GM12878 (cell line): ENCODE measurements around the gene NOL4L. TPM values are rescaled to one million over a fixed set of nuclear protein-coding genes. Genes with fewer than 3 reads are reported as not detected.

ENCODE experiments used
- BRCA1 ChIP-seq: IDR thresholded peaks from 2 replicates; pipeline ENCODE4 v1.6.1; 2011; ENCODE audit warnings: low read depth, low read length, improper control_type of control experiment
- CHD1 ChIP-seq: IDR thresholded peaks from 2 replicates; pipeline ENCODE4 v1.6.1; 2012; ENCODE audit warnings: low read depth, low read length, improper control_type of control experiment
- CREB1 ChIP-seq: IDR thresholded peaks from 2 replicates; pipeline ENCODE4 v1.6.1; 2012; ENCODE audit warnings: low read depth, mild to moderate bottlenecking, inconsistent platforms
- DPF2 ChIP-seq: fragments of 450-650 bp; IDR thresholded peaks from 2 replicates; pipeline ENCODE4 v1.6.1; 2017; ENCODE audit warnings: mild to moderate bottlenecking
- E2F4 ChIP-seq: IDR thresholded peaks from 2 replicates; pipeline ENCODE4 v1.6.1; 2012; ENCODE audit warnings: low read depth, low read length, improper control_type of control experiment
- E2F8 ChIP-seq: fragments of 450-650 bp; IDR thresholded peaks from 2 replicates; pipeline ENCODE4 v1.6.1; 2018; ENCODE audit warnings: mild to moderate bottlenecking, low read depth, moderate library complexity; ENCODE audit not compliant: partially characterized antibody
- E4F1 ChIP-seq: fragments of 450-650 bp; IDR thresholded peaks from 2 replicates; pipeline ENCODE4 v1.6.1; 2018; ENCODE audit warnings: borderline replicate concordance, mild to moderate bottlenecking; ENCODE audit not compliant: partially characterized antibody
- EED ChIP-seq: sonication (generic); IDR thresholded peaks from 2 replicates; pipeline ENCODE4 v1.6.1; 2016; ENCODE audit warnings: antibody characterized with exemption, low read depth
- ESRRA ChIP-seq: IDR thresholded peaks from 2 replicates; pipeline ENCODE4 v1.6.1; 2012; ENCODE audit warnings: mild to moderate bottlenecking, low read length, improper control_type of control experiment
- FOXK2 ChIP-seq: fragments of 450-650 bp; IDR thresholded peaks from 2 replicates; pipeline ENCODE4 v1.6.1; 2017; ENCODE audit warnings: mild to moderate bottlenecking, moderate library complexity
- KDM1A ChIP-seq: fragments of 200-600 bp; sonication (generic); IDR thresholded peaks from 2 replicates; pipeline ENCODE4 v1.6.1; 2016; ENCODE audit warnings: borderline replicate concordance
- MAX ChIP-seq: IDR thresholded peaks from 2 replicates; pipeline ENCODE4 v1.6.1; 2012; ENCODE audit warnings: low read depth, low read length, improper control_type of control experiment
- NR2C1 ChIP-seq: fragments of 450-650 bp; IDR thresholded peaks from 2 replicates; pipeline ENCODE4 v1.6.1; 2017; ENCODE audit warnings: antibody characterized with exemption, mild to moderate bottlenecking, moderate library complexity
- NR2C2 ChIP-seq: IDR thresholded peaks from 2 replicates; pipeline ENCODE4 v1.6.1; 2011; ENCODE audit warnings: borderline replicate concordance, low read depth; ENCODE audit not compliant: control insufficient read depth, insufficient read length
- POLR2AphosphoS5 ChIP-seq: IDR thresholded peaks from 2 replicates; pipeline ENCODE4 v1.6.1; 2011; ENCODE audit warnings: mild to moderate bottlenecking, low read length, inconsistent platforms
- RAD21 ChIP-seq: IDR thresholded peaks from 2 replicates; pipeline ENCODE4 v1.6.1; 2011; ENCODE audit warnings: mild to moderate bottlenecking, low read depth, low read length, moderate library complexity; ENCODE audit not compliant: insufficient read depth
- RFX5 ChIP-seq: IDR thresholded peaks from 2 replicates; pipeline ENCODE4 v1.6.1; 2011; ENCODE audit warnings: low read depth, low read length, improper control_type of control experiment
- SKIL ChIP-seq: fragments of 450-650 bp; IDR thresholded peaks from 2 replicates; pipeline ENCODE4 v1.6.1; 2017; ENCODE audit warnings: mild to moderate bottlenecking, low read depth, inconsistent platforms; ENCODE audit not compliant: poor library complexity, severe bottlenecking
- SP1 ChIP-seq: IDR thresholded peaks from one replicate; pipeline ENCODE4 v1.6.1; 2011; ENCODE audit warnings: low read depth, low read length
- TCF3 ChIP-seq: IDR thresholded peaks from 2 replicates; pipeline ENCODE4 v1.6.1; 2012; ENCODE audit warnings: low read depth, mild to moderate bottlenecking, low read length, borderline replicate concordance; ENCODE audit not compliant: insufficient read depth
- ZNF622 ChIP-seq: fragments of 450-650 bp; IDR thresholded peaks from 2 replicates; pipeline ENCODE4 v1.6.1; 2017; ENCODE audit warnings: mild to moderate bottlenecking, inconsistent platforms
- ZZZ3 ChIP-seq: IDR thresholded peaks from 2 replicates; pipeline ENCODE4 v1.6.1; 2011; ENCODE audit warnings: low read depth; ENCODE audit not compliant: control insufficient read depth, insufficient read length
- polyA plus RNA-seq, 11 experiments: library from polyadenylated mRNA; depleted of rRNA in 4 of 11; unstranded in 6 of 11; stranded (reverse) in 5 of 11; fragments of >200 nt; fragmentation: Nextera tagmentation in 4 of 11; fragmentation: Illumina TruSeq in 1 of 11; extraction: Ambion mirVana in 4 of 11; extraction: Trizol in 1 of 11; gene quantifications; 1 replicate in 1 of 11; 2 replicates in 10 of 11; pipeline versions ENCODE4 v1.2.1 to v1.2.3, GENCODE V29; 2011 to 2016; ENCODE audit warnings: inconsistent platforms in 2 of 11, missing spikeins in 2 of 11, low read depth in 1 of 11
- total RNA-seq, 4 experiments: library from RNA; depleted of rRNA in 3 of 4; stranded (reverse); fragments of >200 nt in 3 of 4; fragmentation: Illumina TruSeq in 1 of 4; extraction: Trizol in 1 of 4; gene quantifications; 2 replicates each; pipeline versions ENCODE4 v1.2.1 to v1.2.3, GENCODE V29; 2013 to 2021

NOL4L gene
- total and polyA plus RNA-seq, 10 of the 15 experiments (the other 5 are each of a cell fraction or from before 2014, with no cell fraction given), result 2.3 to 24.0 (median 8.0) TPM

- no peak for TF ChIP-seq SKIL
- TF ChIP-seq ZNF622, result no peak
- TF ChIP-seq BRCA1, result no peak
- no peak for TF ChIP-seq RFX5
- TF ChIP-seq CHD1, result no peak
- no peak for TF ChIP-seq RAD21
- no peak for TF ChIP-seq NR2C1
- no peak for TF ChIP-seq ESRRA
- no peak for TF ChIP-seq FOXK2
- TF ChIP-seq DPF2, result no peak
- TF ChIP-seq CREB1, result no peak
- TF ChIP-seq ZZZ3, result no peak
- TF ChIP-seq NR2C2, result no peak
- TF ChIP-seq SP1, result no peak
- TF ChIP-seq E4F1, result no peak
- no peak for TF ChIP-seq E2F8
- no peak for TF ChIP-seq TCF3
- TF ChIP-seq POLR2AphosphoS5, result no peak
- TF ChIP-seq MAX, result no peak
- TF ChIP-seq E2F4, result no peak
- TF ChIP-seq KDM1A, result no peak
- peak; percentile 74; the same call in 1 of the 2 replicates for TF ChIP-seq EED
Observed at GRCh38 chr20:32585586-32586127, 524 bp upstream of the NOL4L start (continued).
